IMR-90 (cell line): ENCODE measurements around the gene YAE1. TPM values are rescaled to one million over a fixed set of nuclear protein-coding genes. Genes with fewer than 3 reads are reported as not detected.

Experiments used
- ATAC-seq: fragments of 200-7000 bp; cut with Tn5 transposase; 2 replicates; pipeline ENCODE4 v1.9.1; 2020; ENCODE audit warnings: low read depth, mild to moderate bottlenecking, moderate library complexity
- BruUV-seq: library from RNA; stranded (reverse); fragments of 400-500 nt; replicated peaks from 2 replicates; lab custom pipeline; 2021; lab: Mats Ljungman, UMichigan
- CTCF ChIA-PET: fragments of 300-600 bp; formaldehyde crosslinking; extraction: SDS; loops from one replicate; lab custom pipeline; 2021; ENCODE audit warnings: antibody characterized with exemption; lab: Yijun Ruan, JAX
- POLR2A ChIA-PET: fragments of 300-600 bp; sonication (Branson Sonifier 250); formaldehyde crosslinking; loops from one replicate; lab custom pipeline; 2022; ENCODE audit warnings: antibody characterized with exemption; ENCODE audit not compliant: unreplicated experiment; lab: Charles Lee
- DNase-seq: peaks from one replicate; pipeline ENCODE4 v3.0.0; 2013
- H2AFZ ChIP-seq: replicated peaks from 2 replicates; pipeline ENCODE3; 2013; ENCODE audit warnings: low read length, mild to moderate bottlenecking; ENCODE audit not compliant: poor library complexity
- H2AK5ac ChIP-seq: 2 replicates; pipeline ENCODE4 v1.6.1; 2013; ENCODE audit warnings: low read depth, low read length, inconsistent platforms
- H2AK9ac ChIP-seq: replicated peaks from 2 replicates; pipeline ENCODE3; 2013; ENCODE audit warnings: mild to moderate bottlenecking, low read depth, low read length, moderate library complexity; ENCODE audit not compliant: poor library complexity
- H2BK120ac ChIP-seq: 2 replicates; pipeline ENCODE4 v1.6.1; 2013; ENCODE audit warnings: low read depth, low read length, inconsistent platforms
- H2BK15ac ChIP-seq: 3 replicates; pipeline ENCODE4 v1.6.1; 2013; ENCODE audit warnings: low read depth, low read length, inconsistent platforms
- H2BK20ac ChIP-seq: 2 replicates; pipeline ENCODE4 v1.6.1; 2013; ENCODE audit warnings: low read depth, mild to moderate bottlenecking, inconsistent platforms, low read length, moderate library complexity
- H2BK5ac ChIP-seq: 2 replicates; pipeline ENCODE4 v1.6.1; 2013; ENCODE audit warnings: mild to moderate bottlenecking, low read depth, low read length, inconsistent platforms; ENCODE audit not compliant: poor library complexity, severe bottlenecking
- H3K14ac ChIP-seq: replicated peaks from 2 replicates; pipeline ENCODE4 v1.6.1; 2013; ENCODE audit warnings: low read depth, low read length, inconsistent platforms
- H3K18ac ChIP-seq: 2 replicates; pipeline ENCODE4 v1.6.1; 2013; ENCODE audit warnings: low read depth, low read length, control low read depth
- H3K23ac ChIP-seq: 2 replicates; pipeline ENCODE4 v1.6.1; 2013; ENCODE audit warnings: low read depth, low read length, inconsistent platforms
- H3K27ac ChIP-seq: 2 replicates; pipeline ENCODE4 v1.5.1; 2013; ENCODE audit warnings: mild to moderate bottlenecking, control low read depth, low read length; ENCODE audit not compliant: insufficient read depth
- H3K27me3 ChIP-seq: 2 replicates; pipeline ENCODE4 v1.6.1; 2013; ENCODE audit warnings: low read length; ENCODE audit not compliant: control insufficient read depth, insufficient read depth
- H3K36me3 ChIP-seq: 2 replicates; pipeline ENCODE4 v1.6.1; 2013; ENCODE audit warnings: low read length, mixed read lengths; ENCODE audit not compliant: control insufficient read depth, insufficient read depth
- H3K4ac ChIP-seq: 2 replicates; pipeline ENCODE4 v1.6.1; 2013; ENCODE audit warnings: low read depth, low read length, inconsistent platforms
- H3K4me1 ChIP-seq: 2 replicates; pipeline ENCODE4 v1.6.1; 2013; ENCODE audit warnings: low read length, mixed read lengths; ENCODE audit not compliant: control insufficient read depth, insufficient read depth
- H3K4me2 ChIP-seq: 2 replicates; pipeline ENCODE4 v1.6.1; 2013; ENCODE audit warnings: low read depth, mild to moderate bottlenecking, control low read depth, low read length, moderate library complexity
- H3K4me3 ChIP-seq: 2 replicates; pipeline ENCODE4 v1.5.1; 2013; ENCODE audit warnings: low read depth, mild to moderate bottlenecking, control low read depth, low read length, moderate library complexity; ENCODE audit not compliant: insufficient read depth
- H3K56ac ChIP-seq: 2 replicates; pipeline ENCODE4 v1.6.1; 2013; ENCODE audit warnings: low read length, inconsistent platforms; ENCODE audit not compliant: insufficient read depth; ENCODE audit errors: extremely low read depth
- H3K79me1 ChIP-seq, 2 experiments: 2 replicates each; pipeline ENCODE4 v1.6.1; 2013; ENCODE audit warnings: low read length in 2 of 2, inconsistent platforms in 1 of 2, low read depth in 1 of 2
- H3K9ac ChIP-seq: 2 replicates; pipeline ENCODE4 v1.6.1; 2013; ENCODE audit warnings: low read depth, low read length, control low read depth
- H3K9me1 ChIP-seq: 2 replicates; pipeline ENCODE4 v1.6.1; 2013; ENCODE audit warnings: low read length, inconsistent platforms; ENCODE audit not compliant: insufficient read depth
- H3K9me3 ChIP-seq: 2 replicates; pipeline ENCODE4 v1.6.1; 2013; ENCODE audit warnings: low read length; ENCODE audit not compliant: control insufficient read depth, insufficient read depth
- H4K20me1 ChIP-seq: 2 replicates; pipeline ENCODE4 v1.6.1; 2013; ENCODE audit warnings: low read length, inconsistent platforms; ENCODE audit not compliant: insufficient read depth
- H4K5ac ChIP-seq: 2 replicates; pipeline ENCODE4 v1.6.1; 2013; ENCODE audit warnings: mild to moderate bottlenecking, low read depth, low read length, control low read depth
- H4K8ac ChIP-seq, 2 experiments: 2 replicates each; pipeline ENCODE4 v1.6.1; 2013; ENCODE audit warnings: low read depth in 2 of 2, low read length in 2 of 2, control low read depth in 1 of 2, inconsistent platforms in 1 of 2
- H4K91ac ChIP-seq: 2 replicates; pipeline ENCODE4 v1.6.1; 2013; ENCODE audit warnings: low read depth, low read length, inconsistent platforms; ENCODE audit not compliant: insufficient read depth
- FOS ChIP-seq: fragments of 150-350 bp; IDR thresholded peaks from 2 replicates; pipeline ENCODE4 v1.6.1; 2016; ENCODE audit warnings: low read depth, low read length
- MXI1 ChIP-seq: IDR thresholded peaks from 2 replicates; pipeline ENCODE4 v1.6.1; 2012; ENCODE audit warnings: low read depth, mild to moderate bottlenecking, low read length, moderate library complexity, borderline replicate concordance
- SMC3 ChIP-seq: fragments of 150-350 bp; IDR thresholded peaks from 2 replicates; pipeline ENCODE4 v1.6.1; 2016; ENCODE audit warnings: low read depth, mild to moderate bottlenecking, antibody characterized with exemption, low read length, moderate library complexity
- WGBS, 2 experiments: methylation state at CpG; one replicate each; pipeline versions ENCODE4 v1.1.5 to v1.1.7; 2013; ENCODE audit warnings: missing lambda C conversion rate in 2 of 2; ENCODE audit not compliant: insufficient read length in 1 of 2; ENCODE audit errors: extremely low coverage in 2 of 2; 5-methylcytosine and 5-hydroxymethylcytosine counted together
- dilution Hi-C: fragments of 300-500 bp; cut with HindIII; formaldehyde crosslinking; loops from one replicate; pipeline ENCODE4 v1.14.3; 2018; ENCODE audit warnings: low sequenced_read_pairs; ENCODE audit not compliant: unreplicated experiment
- in situ Hi-C: fragments of 300-500 bp; cut with MboI; formaldehyde crosslinking; loops from 3 replicates; pipeline ENCODE4 v1.14.3; 2019; ENCODE audit warnings: low sequenced_read_pairs, inconsistent platforms, mixed read lengths
- intact Hi-C: fragments of 100-400 bp; cut with micrococcal nuclease; formaldehyde crosslinking; loops from 2 replicates; pipeline ENCODE4 v1.10.0; 2022
- polyA plus RNA-seq, 3 experiments: library from polyadenylated mRNA; depleted of rRNA; stranded (reverse); fragments of >200 nt; gene quantifications; 2 replicates each; pipeline ENCODE4 v1.2.3, GENCODE V29; 2012; ENCODE audit warnings: low replicate concordance in 1 of 3
- total RNA-seq: library from RNA; depleted of rRNA; stranded (reverse); fragments of >200 nt; gene quantifications from 2 replicates; pipeline ENCODE4 v1.2.3, GENCODE V29; 2012
- TF ChIP-seq, protein P1 (sequence below): fragments of 150-350 bp; IDR thresholded peaks from 2 replicates; pipeline ENCODE4 v1.6.1; 2016; ENCODE audit warnings: low read depth, mild to moderate bottlenecking, low read length, moderate library complexity, borderline replicate concordance
- TF ChIP-seq, protein P2 (sequence below): fragments of 150-350 bp; IDR thresholded peaks from 2 replicates; pipeline ENCODE4 v1.6.1; 2017; ENCODE audit warnings: mild to moderate bottlenecking, antibody characterized with exemption, low read length, low read depth

Gene YAE1
- total and polyA plus RNA-seq, 2 of the 4 experiments (the other 2 are of a cell fraction), result 28.6 to 36.7 TPM

DNA sequence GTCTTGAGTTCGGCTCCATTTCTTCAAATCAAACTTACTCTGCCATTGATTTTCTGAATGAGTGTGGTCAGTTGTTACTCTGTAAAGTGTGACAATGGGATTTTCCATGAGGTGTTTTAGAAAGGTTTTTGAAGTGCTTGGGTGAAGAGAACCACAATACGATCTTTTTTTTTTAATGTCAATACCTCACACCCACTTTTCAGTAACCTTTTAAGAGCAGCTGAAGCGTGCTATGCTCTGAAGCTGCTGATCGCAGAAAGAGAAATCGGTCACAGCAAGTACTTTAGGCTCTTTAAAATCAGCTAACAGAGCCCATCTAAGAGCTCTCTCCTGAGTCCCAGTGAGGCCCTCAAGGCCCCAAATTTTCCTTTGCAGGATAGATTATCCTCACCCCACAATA, 34.4 kb upstream of the YAE1 start:
- Histone ChIP-seq H3K9me1 (no peaks in the 10 kb centered on the region), H3K18ac (no peak overlapping the region), H4K5ac (no peak overlapping the region), H2BK20ac (no peak overlapping the region), H4K20me1 (no peaks in the 10 kb centered on the region), H3K4me3 (no peak overlapping the region), H3K27ac (no peak overlapping the region), H3K23ac (no peak overlapping the region), H2BK120ac (no peak overlapping the region), H3K4me1 (no peaks in the 10 kb centered on the region), H2BK5ac (no peak overlapping the region), H2AK5ac (no peak overlapping the region), H4K8ac (no peak overlapping the region), H3K27me3 (peaks cover 7% of the 10 kb centered on the region), H2AK9ac (no peak overlapping the region), H2AFZ (no peak overlapping the region), H3K9me3 (no peaks in the 10 kb centered on the region), H3K4me2 (no peak overlapping the region), H3K79me1 (no peaks in the 10 kb centered on the region), H2BK15ac (no peak overlapping the region), H4K91ac (no peak overlapping the region), H3K14ac (no peak overlapping the region), H3K4ac (no peak overlapping the region), H3K36me3 (no peaks in the 10 kb centered on the region), H3K9ac (no peak overlapping the region), H3K56ac (no peak overlapping the region)
- POLR2A ChIA-PET, result no interaction called here
- intact Hi-C loops, result no loop called here
- BruUV-seq, result no TSS peak
- ATAC-seq (no peak), DNase-seq (no peak)
- WGBS, 2 experiments, result 20% methylated on average over 1 of the region's 5 CpGs; no CpG with 5 or more reads in 1 of the 2 experiments
- dilution Hi-C loops, result no loop called here
- TF ChIP-seq, protein P1, sequence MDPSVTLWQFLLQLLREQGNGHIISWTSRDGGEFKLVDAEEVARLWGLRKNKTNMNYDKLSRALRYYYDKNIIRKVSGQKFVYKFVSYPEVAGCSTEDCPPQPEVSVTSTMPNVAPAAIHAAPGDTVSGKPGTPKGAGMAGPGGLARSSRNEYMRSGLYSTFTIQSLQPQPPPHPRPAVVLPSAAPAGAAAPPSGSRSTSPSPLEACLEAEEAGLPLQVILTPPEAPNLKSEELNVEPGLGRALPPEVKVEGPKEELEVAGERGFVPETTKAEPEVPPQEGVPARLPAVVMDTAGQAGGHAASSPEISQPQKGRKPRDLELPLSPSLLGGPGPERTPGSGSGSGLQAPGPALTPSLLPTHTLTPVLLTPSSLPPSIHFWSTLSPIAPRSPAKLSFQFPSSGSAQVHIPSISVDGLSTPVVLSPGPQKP, result no peak
- TF ChIP-seq, protein P2, sequence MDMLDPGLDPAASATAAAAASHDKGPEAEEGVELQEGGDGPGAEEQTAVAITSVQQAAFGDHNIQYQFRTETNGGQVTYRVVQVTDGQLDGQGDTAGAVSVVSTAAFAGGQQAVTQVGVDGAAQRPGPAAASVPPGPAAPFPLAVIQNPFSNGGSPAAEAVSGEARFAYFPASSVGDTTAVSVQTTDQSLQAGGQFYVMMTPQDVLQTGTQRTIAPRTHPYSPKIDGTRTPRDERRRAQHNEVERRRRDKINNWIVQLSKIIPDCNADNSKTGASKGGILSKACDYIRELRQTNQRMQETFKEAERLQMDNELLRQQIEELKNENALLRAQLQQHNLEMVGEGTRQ, result no peak
- TF ChIP-seq MXI1 (no peak), FOS (no peak), SMC3 (no peak)
- in situ Hi-C loops, result no loop called here
- CTCF ChIA-PET, result interaction anchor here (0.6 to 1.0 kb wide), 2 partner anchors 32 to 331 kb away, joined by 4 to 5 read pairs; no protein-coding TSS in a partner anchor
